GM12878 (cell line): ENCODE results near the gene METTL8.

ENCODE experiments used
- CEBPB ChIP-seq, 2 experiments: fragments of 150-350 bp in 1 of 2; IDR thresholded peaks; 2 replicates each; pipeline ENCODE4 v1.6.1; 2012 to 2014; ENCODE audit warnings: low read depth in 2 of 2, low read length in 2 of 2, borderline replicate concordance in 1 of 2, inconsistent platforms in 1 of 2
- CREB1 ChIP-seq: IDR thresholded peaks from 2 replicates; pipeline ENCODE4 v1.6.1; 2012; ENCODE audit warnings: low read depth, mild to moderate bottlenecking, inconsistent platforms
- CTCF ChIP-seq, 3 experiments: IDR thresholded peaks in 2 of 3; conservative IDR thresholded peaks in 1 of 3; 2 replicates each; pipeline ENCODE4 v1.5.1; 2011; ENCODE audit warnings: low read depth in 3 of 3, low read length in 3 of 3, mild to moderate bottlenecking in 3 of 3, control low read depth in 2 of 3, moderate library complexity in 2 of 3, inconsistent platforms in 1 of 3, mixed read lengths in 1 of 3; ENCODE audit not compliant: control insufficient read depth in 2 of 3, insufficient read depth in 1 of 3; ENCODE audit errors: extremely low read depth in 1 of 3
- EZH2 ChIP-seq: IDR thresholded peaks from 2 replicates; pipeline ENCODE4 v1.6.1; 2012; ENCODE audit warnings: low read depth, mild to moderate bottlenecking, control low read depth, inconsistent platforms, low read length, borderline replicate concordance; ENCODE audit not compliant: control insufficient read depth
- NR2F1 ChIP-seq: fragments of 450-650 bp; conservative IDR thresholded peaks from 2 replicates; pipeline ENCODE4 v1.6.1; 2017; ENCODE audit warnings: mild to moderate bottlenecking
- RCOR1 ChIP-seq: conservative IDR thresholded peaks from 2 replicates; pipeline ENCODE4 v1.6.1; 2012; ENCODE audit warnings: low read depth, low read length, improper control_type of control experiment

DNA sequence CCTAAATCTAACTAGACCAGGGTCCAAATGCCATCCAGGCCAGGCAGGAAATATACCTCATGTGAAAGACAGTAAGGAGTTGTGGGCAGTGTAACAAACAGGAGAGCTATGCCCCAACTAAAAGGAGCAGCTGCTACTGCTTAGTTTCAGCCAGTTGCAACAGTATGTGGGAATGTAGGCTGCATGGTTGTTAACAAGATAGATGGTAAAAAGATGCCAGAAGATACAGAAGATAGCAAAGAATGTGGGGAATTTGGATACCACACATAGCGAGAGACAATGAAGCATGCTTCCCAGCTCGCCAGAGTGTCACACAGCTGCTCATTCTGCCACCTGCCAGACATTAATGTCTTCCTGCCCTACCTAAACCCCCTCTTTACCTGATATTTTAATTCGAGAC lies 49.1 kb upstream of the METTL8 start:
- TF ChIP-seq RCOR1 (no peak), CTCF (IDR thresholded peaks at IDR 0.05 in 2 of 3, conservative IDR thresholded peaks at IDR 0.05 in 1 of 3; ENCODE audit: control insufficient read depth in 2 of 3, extremely low read depth in 1 of 3, insufficient read depth in 1 of 3, low read depth in 3 of 3, low read length in 3 of 3) (no peak), EZH2 (no peak), CEBPB (IDR thresholded peaks at IDR 0.05; ENCODE audit: borderline replicate concordance in 1 of 2, low read depth in 2 of 2, low read length in 2 of 2) (no peak), NR2F1 (no peak), CREB1 (no peak)
